HepG2 (cell line): ENCODE measurements around the gene ASL. TPM values are rescaled to one million over a fixed set of nuclear protein-coding genes. Genes with fewer than 3 reads are reported as not detected.

Experiments used
- AGO2 ChIP-seq: fragments of 200-400 bp; formaldehyde crosslinking; optimal IDR thresholded peaks from 2 replicates; pipeline ENCODE3; 2017; ENCODE audit warnings: mild to moderate bottlenecking, low read depth, low read length, moderate library complexity
- DNMT3B ChIP-seq: conservative IDR thresholded peaks from 2 replicates; pipeline ENCODE4 v1.6.1; 2016; ENCODE audit warnings: missing biosample characterization, control low read depth
- ETV5 ChIP-seq: IDR thresholded peaks from 2 replicates; pipeline ENCODE4 v1.6.1; 2018; ENCODE audit warnings: missing biosample characterization, missing genetic modification reagents, inconsistent platforms, borderline replicate concordance
- ETV6 ChIP-seq: sonication (generic); formaldehyde crosslinking; conservative IDR thresholded peaks from 2 replicates; pipeline ENCODE4 v1.4.0; 2020; ENCODE audit warnings: missing genetic modification reagents
- HNRNPLL ChIP-seq: fragments of 200-400 bp; formaldehyde crosslinking; IDR thresholded peaks from 2 replicates; pipeline ENCODE4 v1.6.1; 2017; ENCODE audit warnings: mild to moderate bottlenecking, low read depth, low read length; ENCODE audit not compliant: poor library complexity, severe bottlenecking
- IKZF5 ChIP-seq: IDR thresholded peaks from 2 replicates; pipeline ENCODE4 v1.6.1; 2018; ENCODE audit warnings: missing genetic modification reagents, mild to moderate bottlenecking, missing compliant biosample characterization
- KIAA2018 ChIP-seq: sonication (generic); formaldehyde crosslinking; IDR thresholded peaks from 2 replicates; pipeline ENCODE4 v1.5.0; 2020; ENCODE audit warnings: mild to moderate bottlenecking, missing genetic modification reagents, borderline replicate concordance
- RCOR2 ChIP-seq: IDR thresholded peaks from 2 replicates; pipeline ENCODE4 v1.6.1; 2016; ENCODE audit warnings: missing biosample characterization, missing genetic modification reagents
- ZNF256 ChIP-seq: sonication (generic); formaldehyde crosslinking; conservative IDR thresholded peaks from 2 replicates; pipeline ENCODE4 v1.4.0; 2020; ENCODE audit warnings: missing genetic modification reagents
- ZNF670 ChIP-seq: sonication (generic); formaldehyde crosslinking; IDR thresholded peaks from 2 replicates; pipeline ENCODE4 v1.8.0; 2022; ENCODE audit warnings: mild to moderate bottlenecking, missing genetic modification reagents, borderline replicate concordance
- ZNF687 ChIP-seq: sonication (generic); formaldehyde crosslinking; IDR thresholded peaks from 2 replicates; pipeline ENCODE4 v1.5.1; 2020; ENCODE audit warnings: mild to moderate bottlenecking, missing genetic modification reagents, moderate library complexity
- ZNF800 ChIP-seq: sonication (generic); formaldehyde crosslinking; IDR thresholded peaks from 2 replicates; pipeline ENCODE4 v1.4.0; 2020; ENCODE audit warnings: missing genetic modification reagents
- polyA plus RNA-seq, 8 experiments: library from polyadenylated mRNA; depleted of rRNA in 3 of 8; stranded (reverse) in 7 of 8; unstranded in 1 of 8; fragments of >200 nt; fragmentation: Illumina TruSeq in 4 of 8; extraction: Trizol in 4 of 8; gene quantifications; 2 replicates each; pipeline versions ENCODE4 v1.2.1 to v1.2.3, GENCODE V29; 2011 to 2016; ENCODE audit warnings: low read depth in 4 of 8, missing spikeins in 1 of 8, mixed read lengths in 1 of 8; ENCODE audit not compliant: insufficient read depth in 1 of 8
- total RNA-seq, 5 experiments: library from RNA; depleted of rRNA; stranded (reverse); fragments of >200 nt; fragmentation: Illumina TruSeq; extraction: Trizol; gene quantifications; 2 replicates each; pipeline ENCODE4 v1.2.3, GENCODE V29; 2016; ENCODE audit warnings: low read depth in 1 of 5

ASL gene
- total and polyA plus RNA-seq, 2 of the 13 experiments (the other 11 are each of a cell fraction or from before 2014, with no cell fraction given), result 71.4 to 96.5 TPM

GRCh38 chr7:66075590-66076461 lies at the start of gene ASL (continued):
- TF ChIP-seq IKZF5, result 0 out of 2 replicates have a peak, but pooled peaks have one; percentile 14
- no peak for TF ChIP-seq ZNF670 (CRISPR knock-in tag)
- TF ChIP-seq ETV5 (CRISPR knock-in tag), result peak; percentile 80
- peak; percentile 96 for TF ChIP-seq ZNF800 (CRISPR knock-in tag)
- peak; percentile 70 for TF ChIP-seq HNRNPLL
- TF ChIP-seq DNMT3B (CRISPR knock-in tag), result no peak
- TF ChIP-seq KIAA2018, result no peak
- TF ChIP-seq ZNF256, result peak; percentile 57; the same call in 1 of the 2 replicates
- TF ChIP-seq ETV6 (CRISPR knock-in tag), result peak; percentile 58
- TF ChIP-seq RCOR2 (CRISPR knock-in tag), result no peak
- peak; percentile 91 for TF ChIP-seq ZNF687
- peak; percentile 24 for TF ChIP-seq AGO2
